Brain pericyte (primary cell): ENCODE data around the gene CCDC142.
A peak's percentile ranks its signal among the peaks of the same experiment; 100 is the strongest.
"Not testable (repeated sequence)": the region's sequence is repeated elsewhere in the genome, so short reads cannot be mapped to it uniquely, and the experiment has no call there.

Experiments used
- DNase-seq: peaks from one replicate; pipeline ENCODE4 v3.0.0-alpha.2; 2012; ENCODE audit warnings: low read depth, low spot score

The CCDC142 gene

DNA sequence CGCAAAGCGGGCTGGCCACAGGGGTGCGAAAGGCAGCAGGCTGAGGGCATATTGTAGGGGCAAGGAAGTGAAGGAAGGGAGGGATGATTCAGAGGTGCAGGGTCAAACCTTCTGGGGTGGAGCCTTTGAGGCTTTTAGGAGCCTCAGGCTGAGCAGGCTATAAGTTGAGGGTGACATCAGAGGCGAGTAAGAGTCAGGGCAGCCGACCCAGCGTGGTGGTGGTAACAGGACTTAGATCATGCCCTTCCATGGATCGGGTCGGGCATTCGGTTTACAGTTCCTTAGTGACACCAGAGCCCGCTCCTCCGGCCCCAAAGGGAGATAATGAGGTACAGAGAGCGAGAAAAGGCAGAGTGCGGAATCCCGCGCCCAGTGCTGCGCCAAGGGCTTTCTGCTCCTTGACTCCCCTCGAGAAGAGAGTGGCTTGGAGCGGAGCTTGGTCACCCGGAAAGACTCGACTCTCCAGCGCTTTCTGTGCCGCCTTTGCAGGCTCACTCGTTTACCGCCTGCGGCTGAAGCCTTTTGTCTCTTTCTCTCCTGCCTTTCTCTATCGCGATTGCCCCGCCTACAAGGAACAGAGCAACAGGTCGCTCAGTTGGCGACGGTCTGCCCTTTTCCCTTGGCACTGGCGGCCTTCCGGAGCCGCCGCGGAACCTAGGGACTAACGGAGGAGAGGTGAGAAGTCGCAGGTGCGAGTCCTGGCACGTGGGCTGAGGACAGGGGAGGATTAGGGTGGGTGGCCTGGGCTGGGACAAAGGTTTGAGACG lies 15.9 kb upstream of the CCDC142 start:
- DNase-seq: no peak

DNA sequence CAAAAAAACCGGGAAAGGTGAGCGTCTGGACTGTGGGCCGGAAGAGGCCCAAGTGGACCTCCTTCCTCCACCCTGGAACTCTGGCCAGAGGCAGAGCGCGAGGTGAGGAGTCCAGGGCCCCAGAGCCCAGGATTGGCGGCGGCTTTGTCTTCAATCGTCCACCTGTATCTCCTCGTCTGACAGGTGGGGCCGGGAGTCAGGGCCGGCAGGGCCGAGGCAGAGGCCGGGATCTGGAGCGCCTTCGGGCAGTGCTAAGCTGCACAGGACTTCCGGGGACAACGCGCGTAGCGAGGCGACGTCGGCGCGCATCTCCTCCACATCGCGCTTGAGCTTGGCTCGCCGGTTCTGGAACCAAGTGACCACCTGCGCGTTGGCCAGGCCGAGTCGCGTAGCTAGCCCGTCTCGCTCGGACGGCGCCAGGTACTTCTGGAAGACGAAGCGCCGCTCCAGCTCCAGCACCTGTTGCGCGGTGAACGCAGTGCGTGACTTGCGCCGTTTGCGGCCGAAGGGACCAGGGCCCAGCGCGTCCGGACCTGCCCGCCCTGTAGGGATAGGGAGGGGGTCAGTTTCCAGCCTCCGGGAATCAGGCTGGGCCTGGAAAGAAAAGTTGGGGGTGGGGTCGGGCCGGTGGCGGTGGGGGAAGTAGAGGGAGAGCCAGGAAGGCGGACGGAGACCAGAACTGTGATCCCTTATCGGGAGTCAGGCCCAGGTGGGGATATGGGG lies 15.1 kb upstream of the CCDC142 start:
- DNase-seq: no peak

DNA sequence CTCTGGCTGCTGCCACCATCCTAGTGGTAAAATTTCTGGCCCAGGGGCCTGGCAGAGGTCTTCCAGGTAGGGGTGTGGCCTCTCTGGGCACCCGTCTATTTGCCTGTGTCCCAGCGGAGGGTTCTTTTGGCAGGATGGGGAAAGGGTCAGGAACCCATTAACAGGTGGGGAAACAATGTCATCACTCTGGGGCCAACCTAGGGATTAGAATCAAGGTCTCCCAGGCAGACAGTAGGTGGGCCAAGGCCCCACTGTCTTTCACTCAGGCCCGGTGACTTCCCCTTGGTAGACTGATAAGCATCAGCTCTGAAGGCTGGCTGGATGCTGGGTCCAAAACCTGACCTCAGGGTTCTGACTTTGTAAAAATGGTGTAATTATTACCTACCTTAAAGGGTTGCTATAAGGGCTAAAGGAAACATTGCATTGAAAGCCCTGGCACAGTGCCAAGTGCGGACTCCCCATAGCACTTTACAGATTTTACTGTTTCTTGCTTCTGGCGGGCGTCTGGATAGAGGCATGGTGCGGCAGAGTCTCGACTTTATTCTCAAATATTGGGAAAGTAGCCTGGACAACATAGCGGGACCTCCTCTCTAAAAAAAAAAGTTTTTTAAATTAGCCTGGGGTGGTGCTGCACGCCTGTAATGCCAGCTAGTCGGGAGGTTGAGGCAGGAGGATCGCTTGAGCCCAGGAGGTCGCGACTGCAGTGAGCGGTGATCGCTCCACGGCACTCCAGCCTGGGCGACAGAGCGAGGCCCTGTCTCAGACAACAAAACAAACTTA lies 14.4 kb upstream of the CCDC142 start:
- no peak for DNase-seq

DNA sequence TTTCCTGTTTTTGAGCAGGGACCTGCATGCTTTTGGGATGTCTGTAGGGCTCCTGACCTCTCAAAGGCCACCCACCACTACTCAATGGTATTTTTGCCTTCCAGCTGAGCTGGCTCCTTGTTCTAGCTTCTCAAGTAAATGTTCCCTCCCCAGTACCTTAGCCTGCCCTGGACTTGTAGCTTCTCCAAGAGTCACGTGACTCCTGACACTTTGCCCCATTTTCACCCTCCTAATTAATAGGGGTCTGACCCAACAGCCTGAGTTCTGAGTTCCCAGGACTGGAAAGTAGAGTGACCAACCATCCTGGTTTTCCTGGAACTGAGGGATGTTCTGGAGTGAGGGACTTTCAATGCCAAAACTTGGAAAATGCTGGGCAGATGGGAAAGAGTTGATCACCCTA lies 12.6 kb upstream of the CCDC142 start:
- no peak for DNase-seq

DNA sequence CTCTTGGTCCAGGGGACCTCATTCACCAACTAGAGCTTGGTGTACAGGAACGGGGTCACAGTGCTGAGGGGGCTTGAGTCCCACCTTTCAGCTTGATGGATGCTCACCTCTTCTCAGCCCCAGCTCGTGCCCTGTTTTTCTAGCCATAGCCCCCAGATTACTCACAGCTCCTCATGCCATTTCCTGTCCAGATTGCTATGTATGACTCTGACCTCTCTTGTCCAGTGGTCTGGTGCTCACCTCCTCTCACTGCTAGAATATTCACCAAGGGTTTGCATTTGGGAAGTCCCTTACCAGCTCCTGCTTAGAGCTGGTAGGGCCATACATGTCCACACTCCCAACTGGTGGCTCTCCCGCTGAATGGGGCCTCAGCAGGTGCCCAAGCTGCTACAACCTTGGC lies 10.7 kb upstream of the CCDC142 start:
- no peak for DNase-seq

DNA sequence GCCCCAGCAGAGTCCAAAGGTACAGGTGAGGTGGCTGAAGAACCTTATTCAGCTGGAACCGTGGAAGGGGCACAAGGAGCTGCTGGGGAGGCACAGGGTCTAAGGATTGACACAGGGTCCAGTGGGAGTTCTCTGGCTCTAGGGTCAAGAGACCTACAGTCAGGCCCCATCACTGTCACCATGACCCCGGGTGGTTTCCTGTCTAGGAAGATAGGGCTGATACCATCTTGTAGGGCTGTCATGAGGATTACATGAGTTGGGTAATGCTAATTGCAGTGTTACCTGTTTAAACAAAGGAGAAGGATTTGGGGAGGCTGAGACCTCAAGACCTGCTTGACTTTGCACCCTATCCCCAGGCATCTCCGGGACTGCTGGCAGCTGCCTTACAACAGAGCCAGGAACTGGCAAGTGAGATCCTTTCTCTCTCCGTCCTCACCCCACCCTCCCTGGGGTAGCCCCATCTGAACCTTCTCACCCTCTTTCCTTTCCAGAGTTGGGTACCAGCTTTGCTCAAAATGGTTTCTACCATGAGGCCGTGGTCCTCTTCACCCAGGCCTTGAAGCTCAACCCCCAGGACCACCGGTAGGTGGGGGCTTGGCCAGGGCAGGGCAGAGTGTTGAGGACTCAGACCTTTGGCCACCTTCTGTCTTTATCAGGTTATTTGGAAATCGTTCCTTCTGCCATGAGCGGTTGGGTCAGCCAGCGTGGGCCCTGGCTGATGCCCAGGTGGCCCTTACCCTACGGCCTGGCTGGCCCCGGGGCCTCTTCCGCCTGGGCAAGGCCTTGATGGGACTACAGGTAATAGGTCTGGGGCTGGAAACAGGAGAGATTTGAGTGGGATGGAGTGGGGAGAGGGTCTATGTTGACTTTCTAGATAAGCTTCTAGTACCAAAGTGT lies 9.1 kb upstream of the CCDC142 start:
- DNase-seq: no peak

DNA sequence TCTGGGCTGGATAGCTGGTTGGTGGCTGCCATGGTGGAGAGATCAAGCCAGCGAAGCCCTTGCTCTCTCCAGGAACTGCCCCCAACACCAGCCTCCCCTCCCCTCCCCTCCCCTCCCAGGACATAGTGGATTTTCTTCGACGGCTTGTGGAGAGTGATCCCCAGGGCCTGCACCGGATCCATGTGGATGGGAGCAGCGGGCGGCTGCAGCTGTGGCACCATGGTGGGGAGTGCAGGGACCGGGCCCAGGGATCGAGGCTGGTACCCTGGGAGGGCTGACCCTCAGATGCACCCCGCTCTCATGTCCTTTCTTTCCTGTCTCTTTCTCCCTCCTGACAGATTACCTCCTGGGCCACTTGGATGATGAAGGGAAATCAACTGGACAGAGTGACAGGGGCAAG lies 7.1 kb upstream of the CCDC142 start:
- no peak for DNase-seq

DNA sequence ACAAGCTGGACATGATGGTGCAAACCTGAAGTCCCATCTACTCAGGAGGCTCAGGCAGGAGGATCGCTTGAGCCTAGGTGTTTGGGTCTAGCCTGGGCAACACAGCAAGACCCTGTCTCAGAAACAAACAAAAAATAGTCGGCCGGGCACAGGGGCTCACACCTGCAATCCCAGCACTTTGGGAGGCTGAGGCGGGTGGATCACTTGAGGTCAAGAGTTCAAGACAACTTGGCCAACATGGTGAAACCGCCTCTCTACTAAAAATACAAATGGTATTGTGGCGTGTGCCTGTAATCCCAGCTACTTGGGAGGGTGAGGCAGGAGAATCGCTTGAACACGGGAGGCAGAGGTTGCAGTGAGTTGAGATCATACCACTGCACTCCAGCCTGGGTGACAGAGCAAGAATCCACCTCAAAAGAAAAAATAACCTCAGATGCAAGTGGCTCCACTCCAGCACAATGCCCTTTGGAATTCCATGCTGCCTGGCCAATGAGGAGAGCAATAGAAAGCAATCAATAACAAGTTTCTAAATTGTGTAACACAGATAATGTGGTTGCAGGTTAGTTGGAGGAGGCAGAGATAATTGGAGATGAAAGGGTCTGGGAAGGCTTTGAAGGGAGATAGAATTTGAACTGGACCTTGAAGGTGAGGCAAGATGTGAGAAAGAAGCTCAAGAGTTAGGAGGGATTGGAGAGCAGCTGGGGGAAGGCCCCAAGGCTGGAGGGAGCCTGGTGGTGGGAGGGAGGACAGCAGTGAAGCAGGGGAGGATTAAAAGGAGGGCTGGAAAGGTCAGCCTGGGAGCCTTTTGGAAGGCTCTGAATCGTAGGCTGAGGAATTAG lies 6.1 kb upstream of the CCDC142 start:
- no peak for DNase-seq

DNA sequence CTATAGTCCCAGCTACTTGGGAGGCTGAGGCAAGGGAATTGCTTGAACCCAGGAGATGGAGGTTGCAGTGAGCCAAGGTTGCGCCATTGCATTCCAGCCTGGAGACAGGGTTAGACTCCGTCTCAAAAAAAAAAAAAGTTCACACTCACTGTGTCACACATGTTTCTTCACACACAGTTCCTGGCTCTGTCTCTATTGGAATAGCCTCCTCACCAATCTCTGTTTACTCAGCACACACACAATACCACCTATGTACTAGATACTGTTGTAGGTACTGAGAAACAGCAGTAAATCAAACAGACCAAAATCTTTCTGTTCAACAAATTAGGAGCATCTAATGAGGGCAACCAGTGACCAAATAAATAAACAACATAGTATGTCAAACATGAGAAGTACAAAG lies 3.3 kb upstream of the CCDC142 start:
- no peak for DNase-seq

DNA sequence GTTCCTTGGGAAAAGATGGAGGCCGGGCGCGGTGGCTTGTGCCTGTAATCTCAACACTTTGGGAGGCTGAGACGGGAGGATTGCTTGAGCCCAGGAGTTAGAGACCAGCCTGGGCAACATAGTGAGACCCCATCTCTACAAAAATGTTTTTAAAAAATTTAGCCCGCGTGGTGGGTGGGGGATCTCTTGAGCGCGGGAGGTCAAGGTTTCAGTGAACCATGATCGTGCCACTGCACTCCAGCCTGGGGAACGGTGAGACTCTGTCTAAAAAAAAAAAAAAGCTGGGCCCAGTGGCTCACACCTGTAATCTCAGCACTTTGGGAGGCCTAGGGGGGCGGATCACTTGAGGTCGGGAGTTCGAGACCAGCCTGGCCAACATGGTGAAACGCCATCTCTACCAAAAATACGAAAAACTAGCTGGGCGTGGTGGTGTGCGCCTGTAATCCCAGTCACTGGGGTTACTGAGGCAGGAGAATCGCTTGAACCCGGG lies 922 bp upstream of the CCDC142 start:
- not testable (repeated sequence) for DNase-seq

DNA sequence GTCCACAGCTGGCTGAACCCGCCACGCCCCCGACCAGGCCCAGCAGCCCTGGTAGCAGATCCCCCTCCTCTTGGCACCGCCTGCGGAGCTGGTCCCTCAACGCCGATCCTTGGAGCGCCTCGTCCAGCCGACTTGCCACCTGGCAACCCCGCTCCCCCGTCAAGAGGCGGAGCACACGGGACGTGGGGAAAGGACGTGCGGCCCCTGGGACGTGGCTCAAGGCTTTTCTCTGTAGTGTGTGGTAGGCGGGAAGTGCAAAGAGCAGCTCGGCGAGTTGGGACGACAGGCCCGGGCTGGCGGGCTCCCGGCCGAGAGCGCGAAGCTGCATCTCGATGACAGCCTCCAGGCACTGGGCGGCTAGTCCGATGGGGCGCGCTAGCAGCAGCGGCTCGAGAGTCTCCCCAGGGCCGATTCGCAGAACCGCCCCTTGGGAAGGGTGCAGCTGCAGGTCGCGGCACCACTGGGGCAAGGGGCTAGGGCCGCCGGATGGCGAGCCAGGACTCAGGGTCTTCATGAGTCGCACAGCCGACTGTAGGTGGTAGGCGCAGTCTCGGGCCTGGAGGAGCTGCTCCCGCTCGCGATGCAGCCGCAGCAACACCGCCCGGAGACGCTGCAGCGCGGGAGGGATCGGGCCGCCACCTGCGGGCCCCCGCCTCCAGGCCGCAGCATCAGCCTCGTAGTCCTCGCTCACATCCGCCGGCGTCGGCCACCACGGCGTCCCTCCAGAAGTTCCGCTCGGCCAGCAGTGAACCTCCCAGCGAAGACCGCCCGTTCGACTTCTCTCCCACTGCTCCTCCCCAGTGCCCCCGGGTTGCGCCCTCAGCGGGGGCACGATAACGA lies 617 bp downstream of the CCDC142 start:
- no peak for DNase-seq

DNA sequence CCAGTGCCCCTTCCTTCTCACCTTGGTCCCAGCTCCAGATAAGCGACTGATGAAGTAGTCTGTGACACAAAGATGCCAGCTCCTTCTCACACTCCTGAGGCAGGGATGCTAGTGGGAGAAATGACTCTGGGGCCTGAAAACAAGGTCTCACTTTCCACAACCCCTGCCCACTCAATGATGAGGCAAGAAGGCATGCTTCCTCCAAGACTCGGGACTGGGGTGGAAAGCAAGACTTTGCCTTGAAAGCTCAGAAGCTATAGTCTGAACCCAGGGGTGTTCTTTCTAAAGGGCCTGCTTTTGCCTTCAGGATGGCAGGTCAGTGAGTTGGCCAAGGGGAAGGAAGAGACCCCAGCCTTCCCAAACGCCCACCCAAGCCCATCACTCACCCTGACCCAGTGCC lies 1.4 kb downstream of the CCDC142 start:
- no peak for DNase-seq

DNA sequence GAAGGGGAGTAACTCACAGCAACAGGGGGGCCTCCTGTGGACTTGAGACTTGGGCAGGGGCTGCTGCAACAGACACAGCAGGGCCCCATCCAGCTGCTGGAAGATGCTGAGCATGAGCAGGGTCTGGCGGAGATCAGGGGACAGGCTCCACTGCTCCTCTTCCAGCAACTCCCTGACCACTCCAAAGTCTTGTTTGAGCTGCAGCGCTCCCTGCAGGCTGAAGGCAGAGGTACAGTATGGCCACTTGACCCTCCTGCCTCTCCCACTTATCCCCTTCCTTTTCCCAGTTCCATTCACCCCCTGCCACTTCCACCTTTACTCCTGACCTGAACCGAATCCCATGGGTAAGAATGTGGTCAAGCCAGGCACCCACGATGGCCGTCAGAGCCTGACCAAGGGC lies 7.9 kb downstream of the CCDC142 start:
- DNase-seq: no peak

DNA sequence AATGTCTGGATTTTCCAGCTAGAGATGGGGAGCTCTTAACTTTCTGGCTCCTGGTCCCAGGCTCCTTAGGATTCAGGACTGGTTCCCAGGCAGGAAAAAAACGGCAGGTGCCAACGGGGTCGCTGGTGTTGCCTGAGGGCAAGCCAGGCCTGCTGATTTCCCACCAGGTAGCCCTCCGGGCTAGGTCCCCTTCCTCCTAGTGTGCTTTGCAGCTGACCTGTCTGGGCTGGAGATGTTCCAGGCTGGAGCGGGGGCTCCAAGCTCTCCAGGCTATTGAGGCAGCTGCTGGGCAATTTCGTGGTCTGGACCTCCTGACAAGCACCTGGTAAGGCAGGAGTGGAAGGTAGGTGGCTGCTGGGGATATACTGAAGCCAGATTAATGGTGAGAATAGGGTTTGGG lies 8.3 kb downstream of the CCDC142 start:
- DNase-seq: no peak

DNA sequence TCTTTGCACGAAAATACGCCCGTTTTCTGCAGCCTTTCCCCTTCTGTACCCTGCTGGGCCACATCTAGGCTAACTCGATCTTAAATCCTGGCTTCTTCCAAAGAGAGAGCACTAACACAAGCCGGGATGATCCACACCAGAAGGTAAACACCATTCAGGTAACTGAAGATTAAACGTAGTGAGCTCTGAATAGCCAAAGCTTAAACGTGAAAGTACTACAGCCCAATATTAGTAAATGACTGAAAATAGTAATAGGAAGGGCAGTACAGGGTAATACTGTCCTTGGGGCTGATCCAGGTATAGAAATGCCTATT lies 9.9 kb downstream of the CCDC142 start:
- DNase-seq: no peak

DNA sequence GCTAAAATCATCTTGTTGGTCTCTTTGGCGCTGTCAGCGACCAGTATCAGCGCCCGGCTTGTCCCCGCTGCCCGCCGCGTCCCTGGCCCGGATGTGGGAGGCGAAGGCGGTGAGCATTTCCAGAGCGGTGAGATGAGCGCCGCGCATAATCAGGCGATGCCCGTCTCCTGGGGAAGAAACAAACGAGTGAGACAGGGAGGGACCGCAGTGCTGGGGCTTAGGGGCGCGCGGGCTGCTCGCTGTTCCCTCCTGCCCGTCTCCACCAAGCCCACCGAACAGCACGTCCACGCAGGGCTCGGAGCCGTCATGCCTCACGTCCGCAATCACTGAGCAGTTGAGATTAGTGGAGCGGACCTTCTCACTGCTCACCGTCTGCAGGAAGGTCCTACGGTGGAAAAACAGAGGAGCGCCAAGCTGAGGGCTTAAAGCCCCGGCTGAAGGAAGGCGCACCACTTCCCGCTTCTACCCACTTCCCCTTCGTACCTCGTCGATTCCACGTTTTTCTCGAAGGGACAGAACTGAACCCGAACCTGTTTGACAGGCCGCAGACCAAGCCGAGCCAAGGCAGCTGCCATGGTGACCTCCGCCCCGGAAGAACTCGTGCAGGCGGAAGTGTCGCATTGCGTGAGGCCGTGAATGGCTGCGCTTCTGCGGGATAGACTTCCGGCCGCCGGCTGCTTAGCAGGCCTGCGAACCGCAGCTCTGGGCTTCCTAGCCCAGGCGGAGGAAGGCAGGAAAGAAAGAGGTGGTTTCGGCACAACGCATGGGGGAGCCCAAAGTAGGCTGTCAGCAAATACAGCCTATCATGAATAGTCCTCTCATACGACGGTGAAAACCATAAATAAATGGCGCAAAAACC lies 10.5 kb downstream of the CCDC142 start, which contains the start of gene MRPL53:
Gene MRPL53 (minus strand): TSS at position 595 of the 859 bp plus-strand sequence. CDS start 20 bp downstream, at position 575.
- peak; percentile 73 for DNase-seq

DNA sequence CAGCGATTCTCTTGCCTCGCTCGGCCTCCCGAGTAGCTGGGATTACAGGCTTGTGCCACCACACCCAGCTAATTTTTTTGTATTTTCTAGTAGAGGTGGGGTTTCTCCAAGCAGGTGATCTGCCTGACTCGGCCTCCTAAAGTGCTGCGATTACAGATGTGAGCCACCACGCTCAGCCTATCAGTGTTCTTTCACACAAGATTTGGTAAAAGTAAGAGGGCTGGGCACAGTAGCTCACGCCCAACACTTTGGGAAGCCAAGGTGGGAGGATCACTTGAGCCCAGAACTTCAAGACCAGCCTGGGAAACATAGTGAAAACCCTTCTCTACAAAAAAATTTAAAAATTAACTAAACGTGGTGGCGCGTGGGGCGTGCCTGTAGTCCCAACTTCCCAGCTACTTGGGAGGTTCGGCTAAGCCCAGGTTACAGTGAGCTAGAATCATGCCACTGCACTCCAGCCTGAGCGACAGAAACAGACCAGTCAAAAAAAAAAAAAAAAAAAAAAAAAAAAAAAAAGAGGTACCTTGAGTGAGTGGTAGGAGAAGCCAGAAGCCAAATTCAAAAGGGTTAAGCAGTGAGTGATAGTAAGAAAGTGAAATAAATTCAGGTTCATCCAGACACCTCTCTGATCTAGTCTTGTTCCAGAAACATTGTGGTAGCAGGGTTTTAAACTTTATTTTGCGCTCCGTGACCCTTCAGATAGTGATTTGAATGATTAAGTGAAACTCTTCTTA lies 11.3 kb downstream of the CCDC142 start:
- no peak for DNase-seq

DNA sequence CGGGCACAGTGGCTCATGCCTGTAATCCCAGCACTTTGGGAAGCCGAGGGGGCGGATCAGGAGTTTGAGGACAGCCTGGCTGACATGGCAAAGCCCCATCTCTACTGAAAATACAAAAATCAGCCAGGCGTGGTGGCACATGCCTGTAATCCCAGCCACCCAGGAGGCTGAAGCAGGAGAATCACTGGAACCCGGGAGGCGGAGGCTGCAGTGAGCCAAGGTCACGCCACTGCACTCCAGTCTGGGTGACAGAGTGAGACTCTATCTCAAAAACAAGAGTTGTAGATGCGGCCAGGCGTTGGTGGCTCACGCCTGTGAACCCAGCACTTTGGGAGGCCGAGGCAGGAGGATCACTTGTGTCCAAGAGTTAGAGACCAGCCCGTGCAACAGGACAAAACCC lies 12.1 kb downstream of the CCDC142 start:
- DNase-seq: not testable (repeated sequence)
